ENCODE measurements around the gene XXYLT1. TPM values are rescaled to one million over a fixed set of nuclear protein-coding genes. Genes with fewer than 3 reads are reported as not detected.
"Not testable (repeated sequence)": the region's sequence is repeated elsewhere in the genome, so short reads cannot be mapped to it uniquely, and the experiment has no call there.

XXYLT1 gene
- total and polyA plus RNA-seq, 9 donors, result 17.2 to 30.7 (median 23.9) TPM

- no peaks in the 10 kb centered on the region for H3K36me3 ChIP-seq (ENCODE audit: control insufficient read depth, insufficient read depth, low read length)
- 56% methylated on average over 12 of the region's 19 CpGs for WGBS (ENCODE audit: insufficient coverage)
- no peak overlapping the region for H3K4me3 ChIP-seq (ENCODE audit: low read length)
- H3K9me3 ChIP-seq (replicated peaks; ENCODE audit: control insufficient read depth, low read depth, low read length), result no peaks in the 10 kb centered on the region
- no peak for DNase-seq
- no peak overlapping the region for H3K27ac ChIP-seq (ENCODE audit: low read length)
- H3K4me1 ChIP-seq (ENCODE audit: control insufficient read depth, insufficient read depth, low read length), result peaks cover 9% of the 10 kb centered on the region
- peaks cover 12% of the 10 kb centered on the region for H3K27me3 ChIP-seq (ENCODE audit: control insufficient read depth, insufficient read depth, low read length)
Measured at GRCh38 chr3:195042743-195043606, 228.0 kb downstream of the XXYLT1 start.

DNA sequence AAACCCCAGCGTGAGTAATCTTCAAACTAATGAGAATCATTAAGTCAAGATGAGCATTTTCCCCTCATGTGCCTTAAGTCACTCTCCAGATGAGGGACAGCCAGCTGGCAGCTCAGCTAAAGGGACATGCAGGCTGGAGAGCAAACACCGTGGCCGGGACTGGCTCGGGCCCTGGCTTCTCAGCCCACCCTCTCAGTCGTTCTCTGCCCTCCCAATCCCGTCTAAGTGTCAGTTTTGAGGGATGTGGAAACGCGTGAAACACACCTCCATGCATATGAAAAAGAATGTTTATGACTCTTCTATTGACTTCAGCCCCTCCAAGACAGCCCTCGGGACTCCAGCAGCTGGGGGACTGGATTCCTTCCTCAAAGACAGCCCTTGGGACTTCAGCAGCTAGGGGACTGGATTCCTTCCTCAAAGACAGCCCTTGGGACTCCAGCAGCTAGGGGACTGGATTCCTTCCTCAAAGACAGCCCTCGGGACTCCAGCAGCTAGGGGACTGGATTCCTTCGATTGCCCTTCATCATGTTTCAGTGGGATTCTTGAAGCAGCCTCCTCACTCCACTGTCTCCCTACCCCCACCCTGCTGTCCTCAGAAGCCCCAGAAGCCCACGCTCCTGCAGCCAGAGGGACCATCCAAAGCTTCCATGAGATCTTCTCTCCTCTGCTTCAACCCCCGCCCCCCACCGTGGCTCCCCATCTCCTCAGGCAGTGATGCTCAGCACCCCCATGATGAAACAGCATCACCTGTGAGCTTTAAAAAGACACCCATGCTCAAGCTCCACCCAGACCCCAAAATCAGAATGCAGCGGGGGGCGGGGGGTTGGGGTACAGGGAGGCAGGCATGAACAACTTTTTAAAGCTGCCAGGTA, 228.9 kb downstream of the XXYLT1 start:
- DNase-seq, result no peak
- Histone ChIP-seq H3K27ac (ENCODE audit: low read length) (no peak overlapping the region), H3K27me3 (ENCODE audit: control insufficient read depth, insufficient read depth, low read length) (peaks cover 12% of the 10 kb centered on the region), H3K4me3 (ENCODE audit: low read length) (no peak overlapping the region), H3K4me1 (ENCODE audit: control insufficient read depth, insufficient read depth, low read length) (peaks cover 9% of the 10 kb centered on the region), H3K9me3 (replicated peaks; ENCODE audit: control insufficient read depth, low read depth, low read length) (no peaks in the 10 kb centered on the region), H3K36me3 (ENCODE audit: control insufficient read depth, insufficient read depth, low read length) (no peaks in the 10 kb centered on the region)
- WGBS (ENCODE audit: insufficient coverage), result 51% methylated on average over 3 of the region's 16 CpGs

DNA sequence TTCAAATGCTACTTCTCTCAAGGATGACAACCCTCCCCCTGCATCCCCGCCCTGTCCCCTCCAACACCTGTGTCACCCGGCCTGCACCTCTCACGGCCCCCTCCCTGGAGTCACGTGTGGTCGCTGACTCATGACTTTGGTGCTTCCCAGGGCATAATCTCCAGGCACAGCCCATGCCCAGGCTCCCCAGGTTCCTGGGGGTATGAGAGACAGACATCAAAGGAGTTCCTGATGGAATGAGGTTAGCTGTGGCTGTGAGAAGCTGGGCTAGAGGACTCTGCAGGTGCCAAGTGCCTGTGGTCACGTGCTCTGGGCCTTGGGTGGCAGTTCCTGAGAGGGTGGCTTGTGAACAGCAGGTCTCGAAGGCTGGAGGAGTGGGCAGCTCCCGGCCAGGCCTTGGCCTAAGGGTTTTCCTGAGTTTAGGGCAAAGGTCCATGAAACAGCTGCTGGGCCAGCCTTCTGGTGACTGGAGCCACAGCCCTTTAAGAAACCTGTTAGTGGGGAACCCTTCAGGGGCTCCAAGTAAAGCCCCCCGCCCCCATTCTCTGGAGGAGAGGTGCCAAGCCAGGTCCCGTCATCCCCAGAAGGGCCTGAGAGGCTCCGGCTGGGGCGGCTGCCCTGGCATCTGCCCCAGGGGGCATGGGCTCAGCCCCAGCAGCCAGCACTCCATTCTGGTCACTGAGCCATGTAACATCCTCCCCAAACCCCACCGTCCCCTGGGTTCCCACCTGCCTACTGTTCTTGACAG, 230.0 kb downstream of the XXYLT1 start:
- no peak overlapping the region for H3K27ac ChIP-seq (ENCODE audit: low read length)
- no peaks in the 10 kb centered on the region for H3K36me3 ChIP-seq (ENCODE audit: control insufficient read depth, insufficient read depth, low read length)
- DNase-seq, result no peak
- peaks cover 12% of the 10 kb centered on the region for H3K27me3 ChIP-seq (ENCODE audit: control insufficient read depth, insufficient read depth, low read length)
- 87% methylated on average over 7 of the region's 13 CpGs for WGBS (ENCODE audit: insufficient coverage)
- no peak overlapping the region for H3K4me3 ChIP-seq (ENCODE audit: low read length)
- H3K4me1 ChIP-seq (ENCODE audit: control insufficient read depth, insufficient read depth, low read length), result peaks cover 9% of the 10 kb centered on the region
- peaks cover 2% of the 10 kb centered on the region for H3K9me3 ChIP-seq (replicated peaks; ENCODE audit: control insufficient read depth, low read depth, low read length)

- 87% methylated on average over 9 of the region's 11 CpGs for WGBS (ENCODE audit: insufficient coverage)
- no peak for DNase-seq
- Histone ChIP-seq H3K4me3 (ENCODE audit: low read length) (no peak overlapping the region), H3K27me3 (ENCODE audit: control insufficient read depth, insufficient read depth, low read length) (peaks cover 12% of the 10 kb centered on the region), H3K9me3 (replicated peaks; ENCODE audit: control insufficient read depth, low read depth, low read length) (peaks cover 2% of the 10 kb centered on the region), H3K27ac (ENCODE audit: low read length) (no peak overlapping the region), H3K36me3 (ENCODE audit: control insufficient read depth, insufficient read depth, low read length) (no peaks in the 10 kb centered on the region), H3K4me1 (ENCODE audit: control insufficient read depth, insufficient read depth, low read length) (peaks cover 9% of the 10 kb centered on the region)
Measured at GRCh38 chr3:195040094-195040493, 230.9 kb downstream of the XXYLT1 start.

- 80% methylated on average over 6 of the region's 7 CpGs for WGBS (ENCODE audit: insufficient coverage)
Measured at GRCh38 chr3:195039180-195039843, 231.6 kb downstream of the XXYLT1 start.

GRCh38 chr3:195038161-195038560, 232.8 kb downstream of the XXYLT1 start:
- no CpG with 5 or more reads among the region's 5 CpGs for WGBS (ENCODE audit: insufficient coverage)
- H3K9me3 ChIP-seq (replicated peaks; ENCODE audit: control insufficient read depth, low read depth, low read length), result peaks cover 2% of the 10 kb centered on the region
- H3K27ac ChIP-seq (ENCODE audit: low read length), result no peak overlapping the region
- H3K27me3 ChIP-seq (ENCODE audit: control insufficient read depth, insufficient read depth, low read length), result peaks cover 9% of the 10 kb centered on the region
- H3K4me1 ChIP-seq (ENCODE audit: control insufficient read depth, insufficient read depth, low read length), result peaks cover 9% of the 10 kb centered on the region
- no peak for DNase-seq
- no peak overlapping the region for H3K4me3 ChIP-seq (ENCODE audit: low read length)
- no peaks in the 10 kb centered on the region for H3K36me3 ChIP-seq (ENCODE audit: control insufficient read depth, insufficient read depth, low read length)

More at GRCh38 chr3:195039180-195039843, 231.6 kb downstream of the XXYLT1 start:
- Histone ChIP-seq H3K4me1 (ENCODE audit: control insufficient read depth, insufficient read depth, low read length) (peaks cover 9% of the 10 kb centered on the region), H3K9me3 (replicated peaks; ENCODE audit: control insufficient read depth, low read depth, low read length) (peaks cover 2% of the 10 kb centered on the region), H3K27me3 (ENCODE audit: control insufficient read depth, insufficient read depth, low read length) (peaks cover 9% of the 10 kb centered on the region), H3K27ac (ENCODE audit: low read length) (no peak overlapping the region), H3K36me3 (ENCODE audit: control insufficient read depth, insufficient read depth, low read length) (no peaks in the 10 kb centered on the region), H3K4me3 (ENCODE audit: low read length) (no peak overlapping the region)
- DNase-seq, result no peak

DNA sequence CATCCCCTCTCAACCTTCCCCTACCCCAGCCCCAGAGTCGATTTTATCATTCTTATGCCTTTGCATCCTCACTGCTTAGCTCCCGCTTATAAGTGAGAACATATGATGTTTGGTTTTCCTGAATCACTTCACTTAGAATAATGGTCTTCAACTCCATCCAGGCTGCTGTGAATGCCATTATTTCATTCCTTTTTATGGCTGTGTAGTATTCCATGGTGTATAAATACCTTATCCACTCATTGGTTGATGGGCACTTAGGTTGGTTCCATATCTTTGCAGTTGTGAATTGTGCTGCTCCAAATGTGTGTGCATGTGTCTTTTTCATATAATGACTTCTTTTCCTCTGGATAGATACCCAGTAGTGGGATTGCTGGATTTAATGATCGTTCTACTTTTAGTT, 233.4 kb downstream of the XXYLT1 start:
- not testable (repeated sequence) for H3K27ac ChIP-seq (ENCODE audit: low read length); H3K27me3 ChIP-seq (ENCODE audit: control insufficient read depth, insufficient read depth, low read length); DNase-seq; H3K4me1 ChIP-seq (ENCODE audit: control insufficient read depth, insufficient read depth, low read length); H3K36me3 ChIP-seq (ENCODE audit: control insufficient read depth, insufficient read depth, low read length); H3K9me3 ChIP-seq (replicated peaks; ENCODE audit: control insufficient read depth, low read depth, low read length); H3K4me3 ChIP-seq (ENCODE audit: low read length)
- no CpG with 5 or more reads among the region's 3 CpGs for WGBS (ENCODE audit: insufficient coverage)

GRCh38 chr3:195036974-195037373, 234.0 kb downstream of the XXYLT1 start:
- Histone ChIP-seq H3K4me1 (ENCODE audit: control insufficient read depth, insufficient read depth, low read length) (peaks cover 6% of the 10 kb centered on the region), H3K9me3 (replicated peaks; ENCODE audit: control insufficient read depth, low read depth, low read length) (peaks cover 2% of the 10 kb centered on the region), H3K27me3 (ENCODE audit: control insufficient read depth, insufficient read depth, low read length) (peaks cover 3% of the 10 kb centered on the region), H3K36me3 (ENCODE audit: control insufficient read depth, insufficient read depth, low read length) (no peaks in the 10 kb centered on the region), H3K27ac (ENCODE audit: low read length) (no peak overlapping the region), H3K4me3 (ENCODE audit: low read length) (no peak overlapping the region)
- 88% methylated on average over 3 of the region's 5 CpGs for WGBS (ENCODE audit: insufficient coverage)
- no peak for DNase-seq

GRCh38 chr3:195036574-195036973, 234.4 kb downstream of the XXYLT1 start:
- H3K9me3 ChIP-seq (replicated peaks; ENCODE audit: control insufficient read depth, low read depth, low read length), result peaks cover 2% of the 10 kb centered on the region
- peaks cover 4% of the 10 kb centered on the region for H3K4me1 ChIP-seq (ENCODE audit: control insufficient read depth, insufficient read depth, low read length)
- no peaks in the 10 kb centered on the region for H3K27me3 ChIP-seq (ENCODE audit: control insufficient read depth, insufficient read depth, low read length)
- 54% methylated on average over 5 of the region's 6 CpGs for WGBS (ENCODE audit: insufficient coverage)
- DNase-seq, result no peak
- H3K36me3 ChIP-seq (ENCODE audit: control insufficient read depth, insufficient read depth, low read length), result no peaks in the 10 kb centered on the region
- H3K27ac ChIP-seq (ENCODE audit: low read length), result no peak overlapping the region
- H3K4me3 ChIP-seq (ENCODE audit: low read length), result no peak overlapping the region

Data from muscle of leg (tissue), 11 donors.